Stimulated activated CD4-positive, alpha-beta T cell treated with anti-CD3 and anti-CD28 coated beads, TNF-alpha, amount 100 ng/mL, for 48 hours (primary cell): ENCODE results near the gene CNTN2.

Experiments used
- DNase-seq, 3 donors: peaks; one replicate each; pipeline ENCODE4 v3.0.0-alpha.2; 2020; ENCODE audit warnings: low read depth in 3 of 3

CNTN2 gene

GRCh38 chr1:205056956-205057568 is 14.1 kb downstream of the CNTN2 start:
- no peak for DNase-seq

GRCh38 chr1:205057808-205058575 is 15.0 kb downstream of the CNTN2 start:
- DNase-seq, result no peak

GRCh38 chr1:205058853-205059252 is 15.8 kb downstream of the CNTN2 start:
- no peak for DNase-seq

GRCh38 chr1:205059660-205060059 is 16.6 kb downstream of the CNTN2 start:
- DNase-seq, result no peak

GRCh38 chr1:205060746-205061145 is 17.7 kb downstream of the CNTN2 start:
- no peak for DNase-seq

- no peak for DNase-seq
Measured at GRCh38 chr1:205061227-205061626, 18.2 kb downstream of the CNTN2 start.

- peak; percentile 47 to 65 (median 58) for DNase-seq
Measured at GRCh38 chr1:205061665-205062069, 18.7 kb downstream of the CNTN2 start.

- no peak for DNase-seq
Measured at GRCh38 chr1:205062319-205062718, 19.3 kb downstream of the CNTN2 start.

GRCh38 chr1:205062895-205063294 is 19.9 kb downstream of the CNTN2 start:
- DNase-seq, result no peak

GRCh38 chr1:205064301-205064700 is 21.3 kb downstream of the CNTN2 start:
- DNase-seq, result no peak

- DNase-seq, result no peak
Measured at GRCh38 chr1:205064741-205065316, 21.8 kb downstream of the CNTN2 start.

GRCh38 chr1:205065666-205066065 is 22.7 kb downstream of the CNTN2 start:
- DNase-seq, result no peak

GRCh38 chr1:205066141-205066818 is 23.3 kb downstream of the CNTN2 start:
- DNase-seq, result no peak

GRCh38 chr1:205067031-205067430 is 24.0 kb downstream of the CNTN2 start:
- DNase-seq, result no peak

- no peak for DNase-seq
Measured at GRCh38 chr1:205068001-205068400, 25.0 kb downstream of the CNTN2 start.

- no peak for DNase-seq
Measured at GRCh38 chr1:205068457-205069040, 25.5 kb downstream of the CNTN2 start.

GRCh38 chr1:205069371-205070125 is 26.5 kb downstream of the CNTN2 start:
- DNase-seq, result no peak

- no peak for DNase-seq
Measured at GRCh38 chr1:205071028-205071409, 28.0 kb downstream of the CNTN2 start.

- no peak for DNase-seq
Measured at GRCh38 chr1:205071801-205072200, 28.8 kb downstream of the CNTN2 start.

GRCh38 chr1:205072286-205072685 is 29.3 kb downstream of the CNTN2 start:
- no peak for DNase-seq

GRCh38 chr1:205072881-205073280 is 29.9 kb downstream of the CNTN2 start:
- DNase-seq, result no peak
